Measurements from ENCODE around the gene CYP46A1.

CYP46A1 gene

DNA sequence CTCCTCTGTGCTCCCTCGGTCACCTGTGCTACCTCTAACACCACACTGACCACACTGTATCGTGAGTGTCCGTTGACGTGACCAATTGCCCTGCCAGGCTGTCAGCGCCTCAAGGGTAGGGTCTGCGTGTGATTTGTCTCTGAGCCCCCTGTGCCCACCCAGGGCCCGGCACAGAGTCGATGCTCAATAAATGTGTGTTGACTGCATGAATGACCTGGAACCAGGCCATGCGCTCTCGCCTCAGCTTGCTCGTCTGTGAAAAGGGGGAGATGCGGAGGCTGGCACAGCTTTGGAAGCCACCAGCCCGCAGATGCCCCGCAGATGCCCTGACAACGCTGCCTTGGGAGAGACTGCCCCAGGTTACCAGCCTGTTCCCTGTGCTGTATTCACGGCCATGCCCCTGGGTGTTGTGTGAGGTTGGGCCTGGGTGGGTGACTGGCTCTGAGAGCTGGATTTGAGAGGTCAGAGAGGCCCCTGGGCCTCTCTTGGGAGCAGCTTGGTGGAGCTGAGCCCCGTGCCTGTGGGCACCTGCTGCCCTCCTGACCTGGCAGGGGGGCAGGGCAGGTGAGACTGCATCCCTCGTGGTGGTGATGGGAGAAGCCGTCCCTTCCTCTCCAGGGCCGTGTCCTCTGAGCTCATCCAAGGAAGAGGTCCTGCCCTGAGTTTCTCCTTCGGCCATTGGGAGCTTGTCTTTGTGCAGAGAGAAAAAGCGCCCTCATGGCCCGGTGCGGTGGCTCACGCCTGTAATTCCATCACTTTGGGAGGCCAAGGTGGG is 43.2 kb downstream of the CYP46A1 start (continued):
- TF ChIP-seq SP2 (tag by site-specific recombination; IDR thresholded peaks at IDR 0.05) (no peak), ZNF157 (tag by site-specific recombination; IDR thresholded peaks at IDR 0.05) (no peak), ZNF621 (tag by site-specific recombination; IDR thresholded peaks at IDR 0.05) (no peak)

DNA sequence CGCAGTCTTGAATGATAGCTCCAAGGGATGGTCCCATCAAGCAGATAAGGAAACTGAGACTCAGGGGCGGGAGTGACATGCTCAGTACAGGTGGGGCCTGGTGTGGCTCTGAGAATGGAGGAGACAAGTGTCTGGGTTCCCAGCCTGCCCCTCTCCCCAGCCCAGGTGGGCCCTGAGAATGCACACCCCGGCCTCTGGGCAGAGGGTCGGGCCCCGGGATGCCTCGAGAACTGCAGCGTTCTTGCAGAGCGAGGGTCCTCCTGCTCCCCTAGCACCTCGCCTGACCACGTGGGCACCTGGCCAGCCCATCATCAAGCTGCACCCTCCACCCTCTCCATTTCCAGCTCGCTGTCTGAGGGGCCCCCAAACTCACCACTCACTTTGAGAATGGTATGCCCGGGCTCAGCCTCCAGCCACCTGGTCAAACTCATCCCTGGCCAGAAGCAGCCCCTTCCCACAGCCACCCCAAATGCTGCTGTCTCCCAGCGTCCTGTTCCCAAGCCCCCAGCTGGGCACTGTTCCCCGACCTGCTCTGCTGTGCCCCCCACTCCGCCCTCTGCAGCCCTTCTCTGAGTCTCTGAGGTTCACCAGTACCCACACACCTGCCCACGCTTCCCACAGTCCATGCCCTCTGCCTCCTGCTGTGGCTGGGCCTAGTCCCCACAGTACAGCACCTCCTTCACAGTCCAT is 44.3 kb downstream of the CYP46A1 start:
- Histone ChIP-seq H3K36me3 (ENCODE audit: control insufficient read depth in 2 of 2, insufficient read depth in 1 of 2, low read length in 2 of 2) (no peaks in the 10 kb centered on the region), H3K9me3 (ENCODE audit: control insufficient read depth, insufficient read depth, low read depth, low read length) (no peaks in the 10 kb centered on the region), H3K4me1 (ENCODE audit: control insufficient read depth, insufficient read depth, low read length) (no peaks in the 10 kb centered on the region), H3K4me3 (ENCODE audit: low read depth, low read length) (no peak overlapping the region), H3K27ac (ENCODE audit: extremely low read depth, low read depth, low read length) (no peak overlapping the region)
- ChIA-PET POLR2A (no interaction called here), CTCF (interaction anchor here (0.6 to 1.5 kb wide), 3 partner anchors 22 to 159 kb away, joined by 3 to 4 read pairs (median 3); no protein-coding TSS in a partner anchor)
- peak; percentile 83 for TF ChIP-seq ZFHX2 (tag by site-specific recombination; conservative IDR thresholded peaks at IDR 0.05)
- TF ChIP-seq PRDM1 (tag by site-specific recombination; IDR thresholded peaks at IDR 0.05), result no peak
- no peak for TF ChIP-seq ZNF624 (tag by site-specific recombination; IDR thresholded peaks at IDR 0.05)
- TF ChIP-seq, protein P1, sequence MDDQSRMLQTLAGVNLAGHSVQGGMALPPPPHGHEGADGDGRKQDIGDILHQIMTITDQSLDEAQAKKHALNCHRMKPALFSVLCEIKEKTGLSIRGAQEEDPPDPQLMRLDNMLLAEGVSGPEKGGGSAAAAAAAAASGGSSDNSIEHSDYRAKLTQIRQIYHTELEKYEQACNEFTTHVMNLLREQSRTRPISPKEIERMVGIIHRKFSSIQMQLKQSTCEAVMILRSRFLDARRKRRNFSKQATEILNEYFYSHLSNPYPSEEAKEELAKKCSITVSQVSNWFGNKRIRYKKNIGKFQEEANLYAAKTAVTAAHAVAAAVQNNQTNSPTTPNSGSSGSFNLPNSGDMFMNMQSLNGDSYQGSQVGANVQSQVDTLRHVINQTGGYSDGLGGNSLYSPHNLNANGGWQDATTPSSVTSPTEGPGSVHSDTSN (CRISPR knock-in tag; IDR thresholded peaks at IDR 0.05), result no peak
- no peak for TF ChIP-seq OSR2 (tag by site-specific recombination; IDR thresholded peaks at IDR 0.05)
- TF ChIP-seq EGR2 (tag by site-specific recombination; IDR thresholded peaks at IDR 0.05; ENCODE audit: low read depth), result peak; percentile 84
- TF ChIP-seq ZNF214 (tag by site-specific recombination; IDR thresholded peaks at IDR 0.05; ENCODE audit: borderline replicate concordance), result no peak
- TF ChIP-seq ZNF184 (tag by site-specific recombination; IDR thresholded peaks at IDR 0.05), result no peak

DNA sequence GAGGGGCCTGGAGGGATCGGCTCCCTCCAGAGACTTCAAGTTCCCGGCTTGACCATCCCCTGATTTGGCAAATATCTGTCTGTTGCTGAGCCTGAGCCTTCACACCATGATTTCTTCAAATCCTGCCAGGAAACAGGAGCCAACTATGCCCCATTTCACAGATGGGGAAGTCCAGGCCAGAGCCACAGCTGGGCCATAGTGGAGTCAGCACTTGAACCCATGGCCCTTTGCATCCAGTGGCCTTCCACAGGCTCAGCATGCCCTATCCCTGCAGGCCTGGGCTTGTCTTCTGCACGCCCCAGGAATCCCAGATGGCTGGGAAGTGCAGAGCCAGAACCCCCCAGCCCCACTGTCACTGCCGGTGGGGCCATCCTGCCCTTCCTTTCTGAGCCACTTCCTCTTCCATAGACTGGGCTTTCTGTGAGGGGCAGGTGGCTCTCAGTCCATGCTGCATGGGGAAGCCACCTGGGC is 44.9 kb downstream of the CYP46A1 start:
- no peaks in the 10 kb centered on the region for H3K9me3 ChIP-seq (ENCODE audit: control insufficient read depth, insufficient read depth, low read depth, low read length)
- H3K4me3 ChIP-seq (ENCODE audit: low read depth, low read length), result no peak overlapping the region
- H3K4me1 ChIP-seq (ENCODE audit: control insufficient read depth, insufficient read depth, low read length), result no peaks in the 10 kb centered on the region
- TF ChIP-seq ZBTB8A (tag by site-specific recombination; IDR thresholded peaks at IDR 0.05) (peak; percentile 38; the same call in 1 of the 2 replicates), RBAK (tag by site-specific recombination; IDR thresholded peaks at IDR 0.05) (no peak), ZSCAN16 (tag by site-specific recombination; IDR thresholded peaks at IDR 0.05) (no peak), ZNF433 (tag by site-specific recombination; IDR thresholded peaks at IDR 0.05; ENCODE audit: low read depth) (no peak)
- H3K27ac ChIP-seq (ENCODE audit: extremely low read depth, low read depth, low read length), result no peak overlapping the region
- POLR2A ChIA-PET, result no interaction called here
- CTCF ChIA-PET, result interaction anchor here (0.7 to 2.3 kb wide), 10 partner anchors 21 to 166 kb away, joined by 3 to 12 read pairs (median 5); no protein-coding TSS in a partner anchor
- H3K36me3 ChIP-seq (ENCODE audit: control insufficient read depth in 2 of 2, insufficient read depth in 1 of 2, low read length in 2 of 2), result no peaks in the 10 kb centered on the region

DNA sequence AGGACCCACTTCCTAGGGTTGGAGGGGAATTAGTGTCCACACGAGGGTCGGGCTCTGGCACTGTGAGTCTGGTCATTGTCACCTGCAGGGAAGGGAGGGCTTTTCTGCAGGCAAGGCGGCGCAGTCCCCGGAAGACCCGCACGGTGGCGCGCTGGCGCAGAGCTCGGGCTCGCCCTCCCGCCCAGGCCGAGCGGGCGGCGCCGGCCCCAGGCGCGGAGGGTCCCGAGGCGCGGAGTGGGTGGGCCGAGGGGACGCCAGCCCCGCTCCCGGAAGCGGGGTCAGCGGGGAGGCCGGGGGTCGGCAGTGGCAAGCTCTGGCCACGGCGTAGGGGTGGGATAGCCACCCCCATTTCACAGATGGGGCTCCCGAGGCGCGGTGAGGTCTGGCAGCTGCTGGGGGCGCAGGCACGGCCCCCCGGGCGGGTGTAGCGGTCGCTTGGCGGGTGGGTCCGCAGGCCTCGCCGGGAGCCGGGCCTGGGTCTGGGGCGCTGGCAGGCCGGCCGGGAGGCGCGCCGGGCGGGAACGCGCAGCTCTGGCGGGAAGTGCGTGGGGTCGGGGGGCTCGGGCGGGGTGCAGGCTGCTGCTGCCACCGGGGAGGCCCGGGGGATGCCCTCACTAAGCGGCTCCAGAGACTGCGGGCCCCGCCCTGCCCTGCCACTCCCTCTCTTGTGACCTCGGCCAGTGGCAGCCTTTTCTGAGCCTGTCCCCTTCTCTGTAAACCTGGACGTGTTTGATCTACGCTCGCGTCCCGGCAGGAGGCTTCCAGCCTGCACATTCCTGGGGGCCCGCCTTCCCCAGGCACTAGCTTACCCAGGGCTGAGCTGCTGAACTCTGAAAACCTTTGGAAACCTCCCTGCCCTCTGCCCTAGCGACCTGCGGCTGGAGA is 46.1 kb downstream of the CYP46A1 start:
- Histone ChIP-seq H3K9me3 (ENCODE audit: control insufficient read depth, insufficient read depth, low read depth, low read length) (no peaks in the 10 kb centered on the region), H3K27ac (ENCODE audit: extremely low read depth, low read depth, low read length) (peak overlapping the region; percentile 54; the same call in 1 of the 2 replicates), H3K36me3 (ENCODE audit: control insufficient read depth in 2 of 2, insufficient read depth in 1 of 2, low read length in 2 of 2) (no peaks in the 10 kb centered on the region), H3K4me1 (ENCODE audit: control insufficient read depth, insufficient read depth, low read length) (no peaks in the 10 kb centered on the region), H3K4me3 (ENCODE audit: low read depth, low read length) (peak overlapping the region; percentile 52)
- CTCF ChIA-PET, result interaction anchor here (0.5 to 2.3 kb wide), 42 partner anchors 10 to 241 kb away, joined by 3 to 15 read pairs (median 4); partner anchors contain the start of gene EML1
- POLR2A ChIA-PET, result interaction anchor here (0.8 to 1.6 kb wide), 3 partner anchors 16 to 92 kb away, joined by 3 to 4 read pairs (median 4); partner anchors contain the start of gene CYP46A1
- TF ChIP-seq SP2 (tag by site-specific recombination; IDR thresholded peaks at IDR 0.05) (peak; percentile 38; the same call in 1 of the 2 replicates), IKZF3 (tag by site-specific recombination; IDR thresholded peaks at IDR 0.05) (0 out of 2 replicates have a peak, but pooled peaks have one; percentile 12), ZIC2 (tag by site-specific recombination; IDR thresholded peaks at IDR 0.05) (peak; percentile 56; the same call in 1 of the 2 replicates), BCL11B (tag by site-specific recombination; IDR thresholded peaks at IDR 0.05; ENCODE audit: low read depth) (peak; percentile 11; the same call in 1 of the 2 replicates), ZNF701 (tag by site-specific recombination; IDR thresholded peaks at IDR 0.05) (no peak), KLF1 (tag by site-specific recombination; IDR thresholded peaks at IDR 0.05) (peak; percentile 64), ZBTB17 (tag by site-specific recombination; IDR thresholded peaks at IDR 0.05) (peak; percentile 49), ZNF473 (tag by site-specific recombination; IDR thresholded peaks at IDR 0.05) (no peak)
- TF ChIP-seq, protein P2, sequence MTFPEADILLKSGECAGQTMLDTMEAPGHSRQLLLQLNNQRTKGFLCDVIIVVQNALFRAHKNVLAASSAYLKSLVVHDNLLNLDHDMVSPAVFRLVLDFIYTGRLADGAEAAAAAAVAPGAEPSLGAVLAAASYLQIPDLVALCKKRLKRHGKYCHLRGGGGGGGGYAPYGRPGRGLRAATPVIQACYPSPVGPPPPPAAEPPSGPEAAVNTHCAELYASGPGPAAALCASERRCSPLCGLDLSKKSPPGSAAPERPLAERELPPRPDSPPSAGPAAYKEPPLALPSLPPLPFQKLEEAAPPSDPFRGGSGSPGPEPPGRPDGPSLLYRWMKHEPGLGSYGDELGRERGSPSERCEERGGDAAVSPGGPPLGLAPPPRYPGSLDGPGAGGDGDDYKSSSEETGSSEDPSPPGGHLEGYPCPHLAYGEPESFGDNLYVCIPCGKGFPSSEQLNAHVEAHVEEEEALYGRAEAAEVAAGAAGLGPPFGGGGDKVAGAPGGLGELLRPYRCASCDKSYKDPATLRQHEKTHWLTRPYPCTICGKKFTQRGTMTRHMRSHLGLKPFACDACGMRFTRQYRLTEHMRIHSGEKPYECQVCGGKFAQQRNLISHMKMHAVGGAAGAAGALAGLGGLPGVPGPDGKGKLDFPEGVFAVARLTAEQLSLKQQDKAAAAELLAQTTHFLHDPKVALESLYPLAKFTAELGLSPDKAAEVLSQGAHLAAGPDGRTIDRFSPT (tag by site-specific recombination; IDR thresholded peaks at IDR 0.05), result no peak
